GM12892 (cell line): ENCODE results near the gene DUSP1.

Experiments
- POLR2A ChIP-seq: IDR thresholded peaks from 2 replicates; pipeline ENCODE4 v1.6.1; 2011; ENCODE audit warnings: low read depth, low read length, control low read depth
- POLR2AphosphoS5 ChIP-seq: IDR thresholded peaks from 2 replicates; pipeline ENCODE4 v1.6.1; 2011; ENCODE audit warnings: low read depth, low read length, control low read depth
- TAF1 ChIP-seq: IDR thresholded peaks from 2 replicates; pipeline ENCODE4 v1.6.1; 2011; ENCODE audit warnings: low read depth, mild to moderate bottlenecking, control low read depth, low read length, borderline replicate concordance

GRCh38 chr5:172743112-172743959, 27.7 kb downstream of the DUSP1 start:
- no peak for TF ChIP-seq POLR2A
- TF ChIP-seq POLR2AphosphoS5: no peak
- no peak for TF ChIP-seq TAF1
